HG03025 (cell line): ENCODE measurements around the gene TMEM202.
A peak's percentile ranks its signal among the peaks of the same experiment; 100 is the strongest.
"Not testable (repeated sequence)": the region's sequence is repeated elsewhere in the genome, so short reads cannot be mapped to it uniquely, and the experiment has no call there.

Experiments
- ATAC-seq: cut with Tn5 transposase; IDR thresholded peaks from one replicate; pipeline ENCODE4 v1.9.1; 2021; ENCODE audit warnings: mild to moderate bottlenecking, moderate library complexity; ENCODE audit not compliant: unreplicated experiment, low FRiP score

The TMEM202 gene

DNA sequence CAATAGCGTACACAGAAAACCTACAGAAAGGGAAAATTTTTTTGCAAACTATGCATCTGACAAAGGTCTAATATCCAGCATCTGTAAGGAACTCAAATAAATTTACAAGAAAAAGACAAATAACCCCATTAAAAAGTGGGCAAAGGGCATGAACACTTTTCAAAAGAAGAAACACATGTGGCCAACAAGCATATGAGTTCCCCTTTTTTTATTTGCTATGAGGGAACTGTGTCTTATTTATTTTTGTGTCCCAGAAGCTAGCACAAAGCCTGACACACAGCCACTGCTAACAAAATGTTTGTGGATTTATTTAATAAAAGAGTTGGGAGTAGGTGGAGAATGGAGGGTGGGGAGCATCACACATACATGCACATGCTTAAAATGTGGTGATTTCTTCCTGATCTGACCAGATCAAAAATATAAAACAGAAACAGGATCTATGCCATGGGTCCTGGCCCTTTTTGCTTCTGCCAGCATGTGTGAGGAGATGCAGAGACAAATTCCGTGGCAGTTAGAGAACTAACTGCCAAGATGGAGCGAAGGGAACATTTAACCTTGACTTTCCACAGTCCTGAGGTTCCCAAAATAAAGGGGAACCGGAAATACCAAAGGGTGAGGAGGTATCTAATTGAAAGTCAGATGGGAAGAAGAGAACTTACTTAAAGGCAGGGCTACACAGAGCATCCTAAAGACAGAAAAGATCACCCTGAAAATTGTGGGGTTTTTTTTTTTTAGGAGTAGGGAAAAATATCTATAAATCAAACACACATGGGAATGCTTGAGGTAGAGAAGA lies at the start of gene TMEM202:
Gene TMEM202, plus strand, starts transcription at position 510 of the 793 bp plus-strand sequence. Its CDS starts 22 bp downstream, at position 532.
- no peak for ATAC-seq

- ATAC-seq, result no peak
Observed at GRCh38 chr15:72353266-72353665, 44.8 kb upstream of the TMEM202 start.

GRCh38 chr15:72354496-72354895 lies 43.6 kb upstream of the TMEM202 start:
- ATAC-seq, result no peak

- ATAC-seq, result no peak
Observed at GRCh38 chr15:72358121-72358520, 40.0 kb upstream of the TMEM202 start.

DNA sequence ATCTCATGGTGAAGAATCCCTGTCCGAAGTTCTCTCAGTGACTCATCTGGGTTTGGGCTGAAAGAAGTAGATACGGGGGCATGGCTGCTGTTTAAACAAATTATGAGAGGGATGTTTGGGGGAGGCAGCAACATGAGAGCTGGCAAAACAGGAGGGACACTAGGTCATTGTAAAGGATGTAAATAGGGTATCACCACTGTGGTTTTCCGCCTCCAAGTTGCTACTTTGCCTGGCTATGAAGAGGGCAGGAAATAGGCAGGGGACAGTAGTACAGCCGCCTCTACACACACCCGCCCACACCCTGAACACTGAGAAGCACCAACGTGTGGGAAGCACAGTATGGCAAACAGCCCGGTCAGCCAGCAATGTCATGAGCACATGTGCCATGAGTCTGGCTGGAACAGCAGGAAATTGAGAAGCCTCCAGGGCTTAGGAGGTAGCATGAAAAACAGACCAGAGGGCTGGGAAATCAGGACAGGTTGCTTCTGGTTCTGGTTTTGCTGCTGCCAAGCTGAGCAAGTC lies 39.4 kb upstream of the TMEM202 start:
- ATAC-seq, result no peak

- ATAC-seq, result no peak
Observed at GRCh38 chr15:72361176-72361575, 36.9 kb upstream of the TMEM202 start.

DNA sequence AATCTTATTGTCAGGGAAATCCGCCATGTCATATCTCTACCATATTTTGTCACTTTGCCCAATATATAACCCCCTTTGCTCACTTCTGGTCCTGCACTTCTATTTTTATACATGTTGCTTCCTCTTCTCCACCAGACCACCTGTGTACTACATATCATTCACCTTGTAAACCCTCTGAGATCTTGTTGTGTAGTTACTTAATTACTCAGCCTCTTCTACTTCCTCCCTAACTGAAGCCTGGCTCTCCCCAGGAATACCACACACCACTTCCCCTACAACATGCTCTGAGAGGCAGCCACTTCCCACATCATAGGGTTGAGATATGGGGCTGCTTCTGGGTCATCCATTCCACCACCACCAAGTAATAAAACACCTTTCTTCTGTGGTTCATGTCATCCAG lies 32.3 kb upstream of the TMEM202 start:
- no peak for ATAC-seq

DNA sequence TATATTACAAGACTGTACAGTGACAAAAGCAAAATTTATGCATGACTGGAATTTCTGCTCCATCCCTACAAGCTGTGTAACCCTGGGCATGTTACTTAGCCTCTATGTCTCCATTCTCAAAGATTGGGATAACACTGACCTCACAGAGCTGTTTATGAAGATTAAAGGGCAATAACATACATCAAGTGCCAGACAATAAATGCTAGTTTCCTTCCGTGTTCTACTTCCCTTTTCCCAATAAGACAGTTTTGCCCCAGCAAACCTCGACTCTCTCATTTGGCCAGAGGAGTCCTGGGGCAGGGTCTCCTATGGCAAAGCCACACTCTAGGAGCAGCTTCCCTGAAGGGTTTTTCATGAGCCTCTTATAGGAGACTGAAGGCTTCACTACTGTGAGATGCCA lies 29.8 kb upstream of the TMEM202 start:
- ATAC-seq, result no peak

- no peak for ATAC-seq
Observed at GRCh38 chr15:72368899-72369298, 29.2 kb upstream of the TMEM202 start.

DNA sequence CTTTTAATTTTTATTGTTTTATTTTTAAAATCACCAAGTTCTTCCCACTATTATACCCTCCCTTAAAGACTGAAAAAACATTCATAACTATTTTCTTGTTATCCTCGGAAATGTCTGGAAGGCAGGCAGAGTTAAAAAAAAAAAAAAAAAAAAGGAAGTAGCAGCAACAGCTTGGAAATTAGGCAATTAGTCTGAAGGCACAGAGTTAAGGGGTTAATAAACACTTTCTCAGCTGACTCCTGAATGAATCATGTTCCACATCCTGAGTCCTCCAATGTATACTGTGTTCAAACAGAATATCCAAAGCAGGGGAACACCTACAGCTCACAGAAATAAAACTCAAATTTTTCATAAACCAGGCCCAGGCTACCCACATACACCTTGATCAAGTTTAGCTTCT lies 28.1 kb upstream of the TMEM202 start:
- no peak for ATAC-seq

DNA sequence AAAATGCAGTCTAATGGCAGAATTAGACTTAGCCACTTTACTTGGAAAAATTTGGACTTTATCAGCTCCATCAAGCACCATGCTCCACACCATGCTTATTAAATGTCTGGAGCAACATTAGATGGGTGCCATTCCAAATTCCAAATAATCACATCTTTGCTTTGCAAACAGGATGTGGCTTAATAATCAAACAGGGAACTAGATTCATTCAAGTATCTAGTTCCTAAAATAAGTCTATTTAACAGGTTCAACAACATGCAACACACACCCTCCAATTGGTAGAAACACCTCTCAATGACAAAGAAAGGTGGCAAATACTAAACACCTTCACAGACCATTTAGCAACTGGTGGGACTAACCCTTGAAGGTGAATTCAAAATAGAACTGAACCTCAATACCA lies 25.7 kb upstream of the TMEM202 start:
- ATAC-seq, result no peak

GRCh38 chr15:72375501-72375845 lies 22.6 kb upstream of the TMEM202 start:
- ATAC-seq, result peak; percentile 44

DNA sequence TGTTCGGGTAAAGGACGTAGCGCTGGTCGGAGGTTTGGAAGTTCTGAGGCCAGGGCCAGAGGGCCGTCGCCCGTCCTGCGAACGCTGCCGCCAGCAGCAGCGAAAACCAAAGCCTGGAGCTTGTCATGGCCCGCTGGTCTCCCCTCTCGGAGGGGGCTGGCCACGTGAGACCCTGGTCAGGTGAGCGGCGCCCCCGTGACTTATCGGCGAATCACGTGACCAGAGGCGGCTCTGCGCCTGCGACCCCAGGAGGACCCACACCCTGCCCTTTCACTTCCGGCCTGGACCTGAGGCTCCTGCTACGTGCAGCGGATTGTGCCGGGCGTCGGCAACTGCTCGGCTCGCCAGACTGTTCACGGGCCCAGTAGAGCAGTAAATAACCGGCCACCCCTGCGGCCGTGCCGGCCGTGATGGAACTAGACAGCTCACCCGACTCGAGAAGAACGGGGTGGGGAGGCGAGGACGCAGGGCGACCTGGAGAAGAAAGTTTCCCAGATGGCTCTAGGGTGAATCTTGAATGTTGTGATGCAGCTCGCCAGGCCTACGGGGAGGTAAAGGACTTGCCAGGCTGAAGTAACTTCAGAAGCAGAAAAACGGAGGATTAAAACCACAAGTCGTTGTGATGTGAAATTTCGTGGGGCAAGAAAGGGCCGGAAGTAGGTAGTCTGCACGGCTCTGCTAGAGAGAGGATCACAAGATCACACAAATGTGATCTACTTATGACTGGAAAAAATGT lies 22.1 kb upstream of the TMEM202 start, which contains the start of gene HEXA:
Gene HEXA, minus strand, starts transcription at position 169 of the 736 bp plus-strand sequence. Its CDS starts 42 bp downstream, at position 127.
- ATAC-seq, result peak; percentile 81

- no peak for ATAC-seq
Observed at GRCh38 chr15:72377331-72377730, 20.8 kb upstream of the TMEM202 start.

GRCh38 chr15:72379106-72379505 lies 19.0 kb upstream of the TMEM202 start:
- not testable (repeated sequence) for ATAC-seq

- ATAC-seq, result no peak
Observed at GRCh38 chr15:72379856-72380430, 18.2 kb upstream of the TMEM202 start.

DNA sequence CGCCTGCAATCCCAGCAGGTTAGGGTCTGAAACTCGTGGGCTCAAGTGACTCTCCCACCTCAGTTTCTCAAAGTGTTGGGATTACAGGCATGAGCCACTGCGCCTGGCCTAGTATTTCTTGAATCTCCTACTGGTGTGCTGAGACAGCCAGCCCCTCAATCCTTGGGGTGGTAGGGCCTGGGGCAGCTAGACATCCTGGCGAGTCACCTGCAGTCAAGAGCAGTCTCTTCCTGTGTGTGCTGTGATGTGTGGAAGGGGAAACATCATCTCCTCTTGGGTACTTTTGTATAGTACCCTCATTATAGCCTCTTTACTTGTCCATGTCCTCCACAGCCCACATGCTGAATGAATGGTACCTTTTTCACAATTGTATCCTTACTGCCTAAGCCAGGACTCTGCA lies 17.4 kb upstream of the TMEM202 start:
- no peak for ATAC-seq

DNA sequence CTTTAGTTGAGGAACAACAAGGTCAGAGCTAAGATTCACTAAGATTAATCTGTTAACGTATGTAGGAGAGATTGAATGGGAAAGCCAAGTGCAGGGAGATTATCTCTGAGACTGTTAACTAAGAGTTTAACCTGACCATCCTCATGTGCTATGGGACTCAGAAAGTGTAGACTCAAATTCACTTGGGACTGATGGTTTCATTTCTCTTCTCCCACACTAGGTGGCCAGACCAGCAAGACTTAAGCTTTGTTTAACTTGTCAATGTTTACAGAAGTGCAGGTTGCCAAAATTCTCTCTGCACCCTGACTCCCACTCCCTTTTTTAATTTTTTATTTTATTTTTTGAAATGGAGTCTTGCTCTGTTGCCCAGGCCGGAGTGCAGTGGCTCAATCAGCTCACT lies 16.0 kb upstream of the TMEM202 start:
- ATAC-seq, result no peak

GRCh38 chr15:72387741-72388140 lies 10.4 kb upstream of the TMEM202 start:
- no peak for ATAC-seq

GRCh38 chr15:72389231-72389630 lies 8.9 kb upstream of the TMEM202 start:
- ATAC-seq, result no peak

- ATAC-seq, result not testable (repeated sequence)
Observed at GRCh38 chr15:72396331-72396730, 1.8 kb upstream of the TMEM202 start.
